GM23338 (cell line): ENCODE measurements around the gene VMO1.

Experiments
- CREB1 ChIP-seq: fragments of 250-450 bp; sonication (Bioruptor Pico); IDR thresholded peaks from 2 replicates; pipeline ENCODE4 v1.5.0; 2020; ENCODE audit warnings: low read depth, mild to moderate bottlenecking, moderate library complexity
- CTCF ChIP-seq, 2 experiments: fragments of 200-600 bp in 1 of 2; sonication (generic) in 1 of 2; conservative IDR thresholded peaks; 2 replicates each; pipeline versions ENCODE4 v1.5.1 to v1.6.1; 2016 to 2017; ENCODE audit warnings: antibody characterized with exemption in 2 of 2, low read depth in 2 of 2, mild to moderate bottlenecking in 2 of 2, moderate library complexity in 1 of 2
- ETS1 ChIP-seq: IDR thresholded peaks from 2 replicates; pipeline ENCODE4 v1.6.1; 2016; ENCODE audit warnings: antibody characterized with exemption
- EZH2 ChIP-seq: fragments of 200-600 bp; sonication (generic); IDR thresholded peaks from one replicate; pipeline ENCODE4 v1.8.0; 2017; ENCODE audit warnings: antibody characterized with exemption, mild to moderate bottlenecking, low read depth; ENCODE audit not compliant: unreplicated experiment
- EZH2phosphoT487 ChIP-seq: fragments of 200-600 bp; sonication (generic); IDR thresholded peaks from one replicate; pipeline ENCODE4 v1.8.1; 2018; ENCODE audit warnings: antibody characterized with exemption; ENCODE audit not compliant: unreplicated experiment
- NANOG ChIP-seq: IDR thresholded peaks from 2 replicates; pipeline ENCODE4 v1.6.1; 2016; ENCODE audit warnings: antibody characterized with exemption, borderline replicate concordance
- POLR2AphosphoS5 ChIP-seq: IDR thresholded peaks from 2 replicates; pipeline ENCODE4 v1.6.1; 2016; ENCODE audit warnings: antibody characterized with exemption, low read depth
- REST ChIP-seq: IDR thresholded peaks from one replicate; pipeline ENCODE4 v1.6.1; 2018; ENCODE audit warnings: antibody characterized with exemption; ENCODE audit not compliant: unreplicated experiment

- no peak for TF ChIP-seq EZH2
- TF ChIP-seq CTCF (conservative IDR thresholded peaks at IDR 0.05; ENCODE audit: low read depth in 2 of 2), result peak; percentile 16 to 48; a peak in 2 of 4 replicates
- peak; percentile 72 for TF ChIP-seq POLR2AphosphoS5
- no peak for TF ChIP-seq REST
- no peak for TF ChIP-seq ETS1
- no peak for TF ChIP-seq NANOG
- TF ChIP-seq EZH2phosphoT487, result no peak
- no peak for TF ChIP-seq CREB1 (CRISPR knock-in tag)
These were observed 40.9 kb downstream of the VMO1 start for GRCh38 chr17:4744999-4745969.
